Left colon (tissue), 2 donors: ENCODE results near the gene ABCB10. TPM values are rescaled to one million over a fixed set of nuclear protein-coding genes. Genes with fewer than 3 reads are reported as not detected.
"Not testable (repeated sequence)": the region's sequence is repeated elsewhere in the genome, so short reads cannot be mapped to it uniquely, and the experiment has no call there.

Source experiments
- ATAC-seq: fragments of 200-7000 bp; cut with Tn5 transposase; one replicate; pipeline ENCODE4 v1.9.1; 2020; ENCODE audit warnings: mild to moderate bottlenecking, moderate library complexity
- DNase-seq, 2 donors: peaks; one replicate each; pipeline ENCODE4 v3.0.0-alpha.2; 2020
- intact Hi-C, 2 donors: fragments of 100-400 bp; cut with DNase I in 1 of 2; cut with micrococcal nuclease in 1 of 2; formaldehyde crosslinking; loops; one replicate each; pipeline versions ENCODE4 v1.11.2 to v1.14.0; 2022; cut with DNase I, micrococcal nuclease
- total RNA-seq, 2 donors: library from RNA; stranded (reverse); fragmentation: NEBNext Ultra II Directional; extraction: Animal tissue kit (Norgen Biotek cat#: 25700); gene quantifications; one replicate each; pipeline ENCODE4 v1.2.1, GENCODE V29; 2021
- donor health status: DM: no; HTN: no; CAD: no.
- donor health status: DM: yes; HTN: yes; CAD: no.

Gene ABCB10
- total RNA-seq, 2 donors from 2014 or later = 25.4 to 28.4 TPM

- intact Hi-C loops = no loop called here
- ATAC-seq (peak; percentile 96), DNase-seq (peak; percentile 99 to 100)
Measured at GRCh38 chr1:229507951-229508822, 50.3 kb downstream of the ABCB10 start, which contains the start of gene NUP133. TSS of gene NUP133 (minus strand) at chr1:229508341. CDS start at chr1:229508249, 92 bp downstream.

GRCh38 chr1:229507502-229507901, 51.0 kb downstream of the ABCB10 start:
- intact Hi-C loops = no loop called here
- no peak for DNase-seq
- ATAC-seq = peak; percentile 8

DNA sequence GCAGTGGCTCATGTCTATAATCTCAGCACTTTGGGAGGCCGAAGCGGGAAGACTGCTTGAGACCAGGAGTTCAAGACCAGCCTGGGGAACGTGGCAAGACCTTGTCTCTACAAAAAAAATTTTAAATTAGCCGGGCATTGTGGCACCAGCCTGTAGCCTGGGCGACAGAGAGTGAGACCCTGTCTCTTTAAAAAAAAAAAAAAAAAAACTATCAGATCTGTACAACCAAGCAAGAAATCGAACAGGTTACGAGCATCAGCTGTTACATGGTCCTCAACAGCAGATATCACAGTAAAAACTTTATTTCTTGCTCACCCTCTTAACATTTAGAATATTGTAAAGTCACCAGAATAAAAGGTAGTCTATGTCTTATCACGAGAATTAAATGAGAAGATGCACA, 51.9 kb downstream of the ABCB10 start:
- intact Hi-C loops = no loop called here
- DNase-seq (no peak), ATAC-seq (no peak)

GRCh38 chr1:229495782-229496181, 62.7 kb downstream of the ABCB10 start:
- no peak for DNase-seq
- no peak for ATAC-seq
- intact Hi-C loops = no loop called here

DNA sequence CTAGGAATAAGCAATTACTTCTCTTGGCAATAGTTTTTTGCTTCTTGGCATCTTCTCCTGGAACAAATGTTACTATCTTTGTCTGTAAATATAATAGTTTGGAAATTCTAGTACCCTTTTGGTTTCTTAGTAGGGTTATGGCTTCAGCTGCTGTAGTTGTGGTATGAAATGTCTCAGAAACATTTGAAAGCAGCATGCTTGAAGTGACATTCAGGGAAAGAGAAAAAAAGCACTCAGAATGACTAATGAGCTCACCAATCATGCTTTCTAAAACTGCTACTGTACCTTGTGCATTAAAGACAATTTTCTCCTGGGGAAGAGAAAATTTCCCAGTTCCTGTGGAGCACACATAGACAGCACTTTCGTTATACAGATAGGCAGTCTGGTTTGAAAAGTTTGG, 71.3 kb downstream of the ABCB10 start:
- intact Hi-C loops = loop anchor here in 1 of 2 donors (10.0 kb wide), 1 partner anchor 232 kb away; no protein-coding TSS in a partner anchor
- no peak for ATAC-seq

DNA sequence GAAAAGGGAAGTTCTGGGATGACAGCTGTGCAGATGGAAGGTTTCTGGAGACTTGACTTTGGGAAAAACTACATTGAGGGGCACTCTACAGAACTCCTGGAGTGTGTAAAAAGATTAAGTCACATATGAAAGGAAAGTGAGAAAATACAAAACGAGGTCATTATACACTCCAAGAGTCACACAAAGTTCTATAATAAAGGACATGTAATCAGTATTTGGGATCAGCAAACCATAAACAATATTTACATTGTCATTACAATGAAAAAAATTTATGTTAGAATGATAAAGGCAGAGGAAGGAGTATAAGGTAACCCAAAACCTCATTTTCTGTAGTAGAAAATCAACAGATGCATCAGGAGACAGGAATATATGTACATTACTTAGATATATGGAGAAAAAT, 73.2 kb downstream of the ABCB10 start:
- intact Hi-C loops = loop anchor here in 1 of 2 donors (10.0 kb wide), 1 partner anchor 231 kb away; no protein-coding TSS in a partner anchor
- no peak for DNase-seq
- no peak for ATAC-seq

More for the DNA sequence above, 71.3 kb downstream of the ABCB10 start:
- DNase-seq = no peak

DNA sequence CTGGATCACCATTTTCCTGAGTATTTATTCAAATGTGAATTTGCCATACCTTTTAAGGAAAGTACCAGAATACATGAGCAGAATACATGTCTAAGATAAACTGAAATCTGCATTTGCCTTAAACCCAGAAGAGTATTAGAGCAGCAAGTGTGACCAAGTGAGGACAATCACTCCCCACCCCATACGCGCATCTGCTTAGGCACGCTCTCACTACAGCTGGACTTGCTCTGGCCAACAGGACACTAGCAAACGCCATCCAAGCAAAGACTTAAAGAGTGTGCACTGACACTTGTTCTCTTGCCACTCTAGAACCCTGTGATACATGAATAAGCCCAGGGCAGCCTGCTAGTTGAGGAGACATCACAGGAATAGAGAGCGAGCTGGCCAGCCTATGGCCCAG, 76.0 kb downstream of the ABCB10 start:
- intact Hi-C loops = loop anchor here (5.0 to 10.0 kb wide), 2 partner anchors 225 to 228 kb away; no protein-coding TSS in a partner anchor
- DNase-seq = no peak
- ATAC-seq = no peak

- ATAC-seq (no peak), DNase-seq (no peak)
- intact Hi-C loops = loop anchor here (5.0 to 10.0 kb wide), 2 partner anchors 223 to 226 kb away; no protein-coding TSS in a partner anchor
Measured at GRCh38 chr1:229480495-229480894, 78.0 kb downstream of the ABCB10 start.

DNA sequence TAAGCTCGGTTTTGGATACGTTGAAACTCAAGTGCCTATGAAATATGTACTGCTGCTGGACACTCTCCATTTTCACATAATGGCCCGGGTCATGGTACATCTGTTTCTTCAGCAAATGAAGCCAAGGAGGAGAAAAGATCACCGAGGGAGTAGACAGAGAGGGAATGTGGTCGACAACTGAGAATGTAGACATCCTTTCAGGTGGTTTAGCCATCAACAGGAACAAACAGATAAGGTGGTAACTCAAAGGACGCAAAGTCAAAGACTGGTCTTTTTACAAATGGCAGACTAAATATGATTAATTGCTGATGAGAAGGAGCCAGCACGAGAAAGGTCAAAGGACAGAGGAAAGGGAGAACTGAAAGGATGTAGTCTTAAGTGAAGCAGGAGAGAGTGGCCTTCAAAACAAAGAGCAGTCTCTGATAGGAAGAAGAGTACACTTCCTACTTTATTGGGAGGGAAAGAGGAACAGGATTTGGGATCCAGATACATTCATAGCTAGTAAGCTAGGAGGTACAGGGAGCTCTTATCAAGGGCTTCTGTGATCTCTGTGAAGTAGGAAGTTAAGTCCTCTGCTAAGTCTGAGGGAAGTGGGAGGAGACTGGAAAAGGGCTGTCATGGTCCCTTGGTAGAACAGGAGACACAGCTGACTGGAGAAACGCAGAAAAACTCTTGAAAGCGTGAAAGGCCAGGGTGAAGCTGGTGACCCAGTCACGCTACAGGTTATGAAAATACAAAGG, 78.7 kb downstream of the ABCB10 start:
- intact Hi-C loops = loop anchor here (5.0 to 10.0 kb wide), 2 partner anchors 223 to 225 kb away; no protein-coding TSS in a partner anchor
- DNase-seq = no peak
- no peak for ATAC-seq

DNA sequence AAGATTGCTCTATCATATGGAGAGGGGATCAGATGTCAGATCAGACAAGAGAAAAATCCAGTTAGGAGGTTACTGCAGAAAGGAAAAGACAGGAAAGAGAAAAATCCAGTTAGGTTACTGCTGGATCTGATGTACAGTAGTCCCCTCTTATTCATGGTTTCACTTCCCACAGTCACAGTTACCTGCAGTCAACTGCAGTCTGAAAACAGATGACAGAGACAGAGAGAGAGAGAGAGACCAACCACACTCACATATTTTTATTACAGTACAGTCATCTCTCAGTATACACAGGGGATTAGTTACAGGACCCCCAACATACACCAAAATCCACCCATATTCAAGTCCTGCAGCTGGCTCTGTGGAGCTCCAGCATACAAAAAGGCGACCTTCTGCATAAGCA, 79.7 kb downstream of the ABCB10 start:
- intact Hi-C loops = no loop called here
- peak; percentile 25 for ATAC-seq
- no peak for DNase-seq

DNA sequence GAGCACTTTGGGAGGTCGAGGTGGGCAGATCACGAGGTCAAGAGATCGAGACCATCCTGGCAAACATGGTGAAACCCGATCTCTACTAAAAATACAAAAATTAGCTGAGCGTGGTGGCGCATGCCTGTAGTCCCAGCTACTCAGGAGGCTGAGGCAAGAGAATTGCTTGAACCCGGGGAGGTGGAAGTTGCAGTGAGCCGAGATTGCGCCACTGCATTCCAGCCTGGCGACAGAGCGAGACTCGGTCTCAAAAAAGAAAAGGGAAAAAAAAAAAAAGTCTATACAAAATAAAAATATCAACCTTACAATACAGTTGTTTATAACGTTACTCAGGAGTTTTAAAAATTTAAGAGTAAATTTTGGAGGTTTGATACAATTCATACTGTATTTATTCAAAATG, 82.6 kb downstream of the ABCB10 start:
- intact Hi-C loops, ATAC-seq: not testable (repeated sequence)

DNA sequence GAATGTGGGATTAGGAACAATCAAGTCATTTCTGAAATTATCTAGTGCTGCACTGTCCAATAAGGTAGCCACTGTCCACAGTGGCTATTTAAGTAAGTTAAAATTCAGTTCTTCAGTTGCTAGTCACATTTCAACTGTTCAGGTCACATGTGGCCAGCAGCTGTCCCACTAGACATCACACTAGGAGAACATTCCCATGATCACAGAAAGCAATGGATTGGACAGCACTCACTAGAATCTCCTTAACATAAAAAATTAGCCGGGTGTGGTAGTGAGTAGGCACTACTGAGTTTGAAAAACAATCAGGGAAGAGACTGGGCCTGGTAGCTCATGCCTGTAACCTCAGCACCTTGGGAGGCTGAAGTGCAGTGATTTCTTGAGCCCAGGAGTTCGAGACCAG, 84.0 kb downstream of the ABCB10 start:
- intact Hi-C loops = no loop called here
- DNase-seq = no peak
- no peak for ATAC-seq

More for the DNA sequence above, 82.6 kb downstream of the ABCB10 start:
- DNase-seq = not testable (repeated sequence)

- ATAC-seq (no peak), DNase-seq (no peak)
- intact Hi-C loops = no loop called here
Measured at GRCh38 chr1:229471175-229471574, 87.3 kb downstream of the ABCB10 start.

DNA sequence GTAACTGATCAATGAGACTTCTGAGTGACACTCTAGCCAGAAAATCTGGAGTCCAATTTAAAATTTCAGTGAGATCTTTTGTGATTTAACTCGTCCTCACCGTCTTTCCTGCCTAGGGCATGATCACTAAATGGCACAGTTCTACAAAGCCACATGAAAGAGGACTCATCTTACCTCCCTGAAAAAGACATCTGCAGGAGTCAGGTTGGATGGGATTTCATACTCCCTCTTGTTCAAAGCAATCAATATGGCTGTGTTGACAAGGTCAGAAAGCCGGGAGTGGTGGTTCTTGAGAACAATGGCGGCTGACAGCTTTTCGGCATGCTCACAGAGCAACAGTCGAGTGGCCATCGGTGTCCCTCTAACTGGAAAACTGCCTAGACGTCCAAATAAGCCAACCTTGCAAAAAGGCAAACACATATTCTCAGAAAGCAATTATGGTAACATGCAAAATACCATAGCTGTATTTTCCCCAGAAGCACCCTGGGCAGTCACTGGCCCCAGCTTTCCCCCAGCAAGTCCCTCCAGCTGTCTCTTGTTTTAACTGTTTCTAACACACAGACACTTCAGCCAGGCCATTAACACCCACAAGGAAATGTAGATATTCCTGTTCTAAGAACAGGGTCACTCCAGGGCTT, 88.0 kb downstream of the ABCB10 start:
- intact Hi-C loops = no loop called here
- no peak for DNase-seq
- no peak for ATAC-seq

- no peak for ATAC-seq
- no peak for DNase-seq
- intact Hi-C loops = no loop called here
Measured at GRCh38 chr1:229466887-229467286, 91.6 kb downstream of the ABCB10 start.
